GM19328 (cell line): ENCODE measurements around the gene BPTF.
"Not testable (repeated sequence)": the region's sequence is repeated elsewhere in the genome, so short reads cannot be mapped to it uniquely, and the experiment has no call there.

Experiments
- ATAC-seq: cut with Tn5 transposase; IDR thresholded peaks from one replicate; pipeline ENCODE4 v1.9.1; 2021; ENCODE audit warnings: mild to moderate bottlenecking, moderate library complexity; ENCODE audit not compliant: unreplicated experiment

BPTF gene

DNA sequence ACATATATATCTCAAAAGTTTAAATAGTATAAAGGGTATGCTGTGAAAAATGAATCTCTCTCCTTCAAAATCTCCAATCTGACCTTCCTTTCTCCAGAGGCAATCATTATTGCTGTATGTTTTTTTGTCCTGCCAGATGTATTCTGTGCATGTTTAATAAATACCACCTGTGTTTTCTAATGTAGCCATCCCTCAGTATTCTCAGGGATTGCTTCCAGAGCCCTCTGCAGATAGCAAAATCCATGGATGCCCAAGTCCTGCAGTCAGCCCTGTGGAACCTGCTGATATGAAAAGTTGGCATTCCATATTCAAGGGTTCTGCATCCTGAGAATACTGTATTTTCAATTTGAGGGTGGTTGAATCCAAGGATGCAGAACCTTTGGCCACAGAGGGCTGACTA is 42.9 kb downstream of the BPTF start:
- ATAC-seq, result no peak

- ATAC-seq, result no peak
Observed at GRCh38 chr17:67879662-67880061, 54.4 kb downstream of the BPTF start.

GRCh38 chr17:67881083-67881482 is 55.8 kb downstream of the BPTF start:
- no peak for ATAC-seq

DNA sequence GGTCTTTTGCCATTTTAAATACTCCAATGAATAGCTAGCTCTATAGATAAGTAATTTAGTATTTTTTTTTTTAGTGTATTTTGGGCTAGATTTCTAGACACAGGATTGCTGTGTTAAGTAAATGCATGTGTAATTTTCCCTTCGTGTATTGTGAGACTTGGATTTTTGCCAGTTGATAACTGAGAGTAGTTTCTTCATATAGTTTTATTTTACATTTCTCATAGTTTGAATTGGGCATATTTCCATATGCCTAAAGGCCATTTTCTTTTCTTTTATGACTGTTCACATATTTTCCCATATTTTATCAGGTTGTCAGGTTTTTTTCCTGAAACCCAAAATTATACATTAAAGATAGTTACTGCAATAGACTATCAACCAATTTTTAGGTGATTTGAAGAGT is 59.4 kb downstream of the BPTF start:
- no peak for ATAC-seq

GRCh38 chr17:67891481-67892119 is 66.3 kb downstream of the BPTF start:
- no peak for ATAC-seq

GRCh38 chr17:67902511-67903231 is 77.4 kb downstream of the BPTF start:
- no peak for ATAC-seq

- not testable (repeated sequence) for ATAC-seq
Observed at GRCh38 chr17:67905298-67905697, 80.0 kb downstream of the BPTF start.

GRCh38 chr17:67910117-67910803 is 85.0 kb downstream of the BPTF start:
- not testable (repeated sequence) for ATAC-seq

DNA sequence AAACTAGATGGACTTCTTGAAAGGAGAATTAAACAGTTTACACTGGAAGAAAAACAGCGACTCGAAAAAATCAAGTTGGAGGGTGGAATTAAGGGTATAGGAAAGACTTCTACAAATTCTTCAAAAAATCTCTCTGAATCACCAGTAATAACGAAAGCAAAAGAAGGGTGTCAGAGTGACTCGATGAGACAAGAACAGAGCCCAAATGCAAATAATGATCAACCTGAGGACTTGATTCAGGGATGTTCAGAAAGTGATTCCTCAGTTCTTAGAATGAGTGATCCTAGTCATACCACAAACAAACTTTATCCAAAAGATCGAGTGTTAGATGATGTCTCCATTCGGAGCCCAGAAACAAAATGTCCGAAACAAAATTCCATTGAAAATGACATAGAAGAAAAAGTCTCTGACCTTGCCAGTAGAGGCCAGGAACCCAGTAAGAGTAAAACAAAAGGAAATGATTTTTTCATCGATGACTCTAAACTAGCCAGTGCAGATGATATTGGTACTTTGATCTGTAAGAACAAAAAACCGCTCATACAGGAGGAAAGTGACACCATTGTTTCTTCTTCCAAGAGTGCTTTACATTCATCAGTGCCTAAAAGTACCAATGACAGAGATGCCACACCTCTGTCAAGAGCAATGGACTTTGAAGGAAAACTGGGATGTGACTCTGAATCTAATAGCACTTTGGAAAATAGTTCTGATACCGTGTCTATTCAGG is 85.9 kb downstream of the BPTF start:
- no peak for ATAC-seq

GRCh38 chr17:67912088-67912487 is 86.8 kb downstream of the BPTF start:
- ATAC-seq, result no peak

DNA sequence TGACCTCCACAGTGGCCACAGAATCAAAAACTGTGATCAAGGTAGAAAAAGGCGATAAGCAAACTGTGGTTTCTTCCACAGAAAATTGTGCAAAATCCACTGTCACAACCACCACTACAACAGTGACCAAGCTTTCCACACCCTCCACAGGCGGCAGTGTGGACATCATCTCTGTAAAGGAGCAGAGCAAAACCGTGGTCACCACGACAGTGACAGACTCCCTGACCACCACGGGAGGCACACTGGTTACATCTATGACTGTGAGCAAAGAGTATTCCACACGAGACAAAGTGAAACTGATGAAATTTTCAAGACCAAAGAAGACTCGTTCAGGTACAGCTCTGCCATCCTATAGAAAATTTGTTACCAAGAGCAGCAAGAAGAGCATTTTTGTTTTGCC is 87.4 kb downstream of the BPTF start:
- ATAC-seq, result no peak

- no peak for ATAC-seq
Observed at GRCh38 chr17:67920212-67920611, 94.9 kb downstream of the BPTF start.

GRCh38 chr17:67922503-67922902 is 97.2 kb downstream of the BPTF start:
- ATAC-seq, result no peak

GRCh38 chr17:67928842-67929241 is 103.5 kb downstream of the BPTF start:
- not testable (repeated sequence) for ATAC-seq

DNA sequence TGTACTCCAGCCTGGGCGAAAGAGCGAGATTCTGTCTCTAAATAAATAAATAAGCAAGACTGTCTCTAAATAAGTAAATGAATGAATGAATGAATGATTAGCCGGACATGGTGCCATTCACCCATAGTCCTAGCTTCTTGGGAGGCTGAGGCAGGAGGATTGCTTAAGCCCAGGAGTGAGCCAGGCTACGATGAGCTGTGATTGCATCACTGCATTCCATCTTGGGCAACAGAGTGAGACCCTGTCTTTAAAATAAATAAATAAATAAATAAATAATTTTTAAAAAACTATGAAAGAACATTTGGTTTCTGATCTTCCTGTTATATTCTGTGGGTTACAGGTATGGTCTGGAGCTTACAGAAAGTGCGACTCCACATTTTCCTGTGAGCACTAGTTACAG is 105.9 kb downstream of the BPTF start:
- no peak for ATAC-seq

DNA sequence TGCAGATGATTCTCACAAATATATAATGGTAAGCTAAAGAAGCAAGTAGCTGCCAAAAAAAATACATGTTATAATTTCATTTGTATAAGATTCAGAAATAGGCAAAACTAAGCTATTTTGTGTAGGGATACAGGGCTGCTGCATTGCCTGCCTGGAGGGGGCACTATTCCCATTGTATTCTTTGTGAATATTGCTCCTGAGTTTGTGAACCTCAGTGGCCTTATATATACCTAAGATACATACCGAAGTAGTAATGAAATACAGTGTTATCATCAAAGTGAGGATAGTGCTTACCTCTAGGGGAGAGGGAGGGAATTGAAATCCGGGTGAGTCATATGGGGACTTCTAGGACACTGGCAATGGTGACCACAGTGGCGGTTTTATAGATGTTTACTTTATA is 117.5 kb downstream of the BPTF start:
- no peak for ATAC-seq

DNA sequence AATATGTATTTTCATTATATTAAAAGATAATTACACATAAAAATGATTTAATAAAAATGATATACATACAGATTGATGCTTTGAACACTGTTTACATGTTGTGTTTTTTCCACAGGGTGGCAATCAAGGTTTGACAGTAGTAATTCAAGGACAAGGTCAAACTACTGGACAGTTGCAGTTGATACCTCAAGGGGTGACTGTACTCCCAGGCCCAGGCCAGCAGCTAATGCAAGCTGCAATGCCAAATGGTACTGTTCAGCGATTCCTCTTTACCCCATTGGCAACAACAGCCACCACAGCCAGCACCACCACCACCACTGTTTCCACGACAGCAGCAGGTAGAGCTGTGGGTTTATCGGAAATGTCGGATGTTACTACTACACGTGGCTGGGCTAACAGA is 118.7 kb downstream of the BPTF start:
- no peak for ATAC-seq

DNA sequence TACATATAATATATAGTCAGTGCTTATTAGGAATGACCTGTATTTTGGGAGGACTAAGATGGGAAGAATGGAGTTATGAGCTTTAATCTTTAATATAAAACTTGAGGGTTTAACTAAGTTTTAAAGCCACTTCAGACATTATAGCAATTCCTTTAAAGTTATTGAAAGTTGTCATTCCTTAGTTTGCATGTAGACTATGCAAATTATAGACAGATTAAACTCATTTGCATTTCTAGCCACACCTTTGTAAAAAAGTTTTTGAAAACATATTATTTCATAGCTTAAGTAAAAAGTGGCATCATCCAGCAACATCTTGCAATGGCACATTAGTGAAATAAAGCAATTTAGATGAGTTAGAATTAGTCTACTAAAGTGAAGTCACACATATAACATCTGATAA is 121.2 kb downstream of the BPTF start:
- ATAC-seq, result no peak

- ATAC-seq, result no peak
Observed at GRCh38 chr17:67947325-67947813, 122.1 kb downstream of the BPTF start.

GRCh38 chr17:67950945-67951344 is 125.6 kb downstream of the BPTF start:
- no peak for ATAC-seq

- no peak for ATAC-seq
Observed at GRCh38 chr17:67959510-67959909, 134.2 kb downstream of the BPTF start.
